Neural cell (in vitro differentiated cells): ENCODE results near the gene PACS1. TPM values are rescaled to one million over a fixed set of nuclear protein-coding genes. Genes with fewer than 3 reads are reported as not detected.

Experiments used
- H2AFZ ChIP-seq: fragments of 200-600, 300-800 bp; sonication (generic), shearing (Covaris generic); 2 replicates; pipeline ENCODE4 v1.6.0; 2014; ENCODE audit warnings: low read depth, mild to moderate bottlenecking, antibody characterized with exemption, low read length, moderate library complexity
- H3F3A ChIP-seq: fragments of 200-600 bp; shearing (Covaris generic); 2 replicates; pipeline ENCODE4 v1.6.1; 2016; ENCODE audit warnings: mild to moderate bottlenecking, moderate library complexity, mixed read lengths, antibody characterized with exemption, low read length; ENCODE audit not compliant: insufficient read depth, poor library complexity, severe bottlenecking
- H3K27ac ChIP-seq: fragments of 200-600, 300-800 bp; sonication (generic), shearing (Covaris generic); 2 replicates; pipeline ENCODE4 v1.5.1; 2014; ENCODE audit warnings: mild to moderate bottlenecking, low read length, moderate library complexity
- H3K27me3 ChIP-seq: fragments of 300-800, 200-600 bp; sonication (generic), shearing (Covaris generic); 2 replicates; pipeline ENCODE4 v1.6.0; 2014; ENCODE audit warnings: mild to moderate bottlenecking, low read depth, low read length, moderate library complexity; ENCODE audit not compliant: insufficient read depth
- H3K36me3 ChIP-seq: fragments of 300-800, 200-600 bp; sonication (generic), shearing (Covaris generic); 2 replicates; pipeline ENCODE4 v1.5.1; 2014; ENCODE audit warnings: mild to moderate bottlenecking, antibody characterized with exemption, low read length, moderate library complexity; ENCODE audit not compliant: insufficient read depth
- H3K4me2 ChIP-seq: fragments of 300-800, 200-600 bp; sonication (generic), shearing (Covaris generic); 2 replicates; pipeline ENCODE4 v1.6.0; 2014; ENCODE audit warnings: mild to moderate bottlenecking, low read length
- H3K4me3 ChIP-seq: fragments of 300-800, 200-600 bp; sonication (generic), shearing (Covaris generic); 2 replicates; pipeline ENCODE4 v1.5.1; 2014; ENCODE audit warnings: mild to moderate bottlenecking, low read length, moderate library complexity
- H3K79me2 ChIP-seq: fragments of 200-600 bp; shearing (Covaris generic); replicated peaks from 2 replicates; pipeline ENCODE4 v1.6.0; 2014; ENCODE audit warnings: mild to moderate bottlenecking, low read length, moderate library complexity; ENCODE audit not compliant: insufficient read depth
- H3K9ac ChIP-seq: fragments of 300-800, 200-600 bp; sonication (generic), shearing (Covaris generic); 2 replicates; pipeline ENCODE4 v1.6.1; 2016; ENCODE audit warnings: mild to moderate bottlenecking, low read length, mixed read lengths
- H3K9me2 ChIP-seq: fragments of 200-600 bp; shearing (Covaris generic); 2 replicates; pipeline ENCODE4 v1.6.1; 2016; ENCODE audit warnings: mild to moderate bottlenecking, low read length, mixed read lengths; ENCODE audit not compliant: insufficient read depth
- H3K9me3 ChIP-seq: fragments of 200-600, 300-800 bp; sonication (generic), shearing (Covaris generic); 2 replicates; pipeline ENCODE4 v1.6.1; 2016; ENCODE audit warnings: mild to moderate bottlenecking, mixed run types, low read length, moderate library complexity, mixed read lengths
- H4K20me1 ChIP-seq: fragments of 200-600 bp; shearing (Covaris generic); 2 replicates; pipeline ENCODE4 v1.6.1; 2016; ENCODE audit warnings: mild to moderate bottlenecking, mixed run types; ENCODE audit not compliant: insufficient read depth
- EP300 ChIP-seq: fragments of 450-650 bp; conservative IDR thresholded peaks from 2 replicates; pipeline ENCODE4 v1.6.1; 2014; ENCODE audit warnings: antibody characterized with exemption, mild to moderate bottlenecking, moderate library complexity; ENCODE audit not compliant: poor library complexity, severe bottlenecking
- EZH2 ChIP-seq: fragments of 200-600, 300-800 bp; shearing (Covaris generic), sonication (generic); IDR thresholded peaks from 2 replicates; pipeline ENCODE4 v1.6.1; 2014; ENCODE audit warnings: antibody characterized with exemption, low read length, borderline replicate concordance, mild to moderate bottlenecking; ENCODE audit not compliant: insufficient read depth, poor library complexity, severe bottlenecking
- MXI1 ChIP-seq: fragments of 450-650 bp; conservative IDR thresholded peaks from 2 replicates; pipeline ENCODE4 v1.6.1; 2014; ENCODE audit warnings: antibody characterized with exemption, mild to moderate bottlenecking; ENCODE audit not compliant: poor library complexity, severe bottlenecking
- POLR2AphosphoS5 ChIP-seq: IDR thresholded peaks from 2 replicates; pipeline ENCODE4 v1.6.1; 2012
- RAD21 ChIP-seq: fragments of 450-650 bp; conservative IDR thresholded peaks from 2 replicates; pipeline ENCODE4 v1.6.1; 2014; ENCODE audit warnings: antibody characterized with exemption, mild to moderate bottlenecking, moderate library complexity
- SMC3 ChIP-seq: fragments of 450-650 bp; conservative IDR thresholded peaks from 2 replicates; pipeline ENCODE4 v1.6.1; 2014; ENCODE audit warnings: antibody characterized with exemption, mild to moderate bottlenecking, moderate library complexity; ENCODE audit not compliant: poor library complexity
- TAF1 ChIP-seq: IDR thresholded peaks from 2 replicates; pipeline ENCODE4 v1.6.1; 2012; ENCODE audit warnings: low read depth
- polyA plus RNA-seq: library from polyadenylated mRNA; depleted of rRNA; stranded (reverse); fragments of >200 nt; gene quantifications from 2 replicates; pipeline ENCODE4 v1.2.3, GENCODE V29; 2014
- TF ChIP-seq, protein P1 (sequence below): fragments of 450-650 bp; IDR thresholded peaks from 2 replicates; pipeline ENCODE4 v1.5.1; 2014; ENCODE audit warnings: antibody characterized with exemption, mild to moderate bottlenecking, moderate library complexity; ENCODE audit not compliant: poor library complexity, severe bottlenecking
- TF ChIP-seq, protein P2 (sequence below): IDR thresholded peaks from 2 replicates; pipeline ENCODE4 v1.6.1; 2012; ENCODE audit warnings: borderline replicate concordance

The PACS1 gene
- polyA plus RNA-seq, 1 donor from 2014 or later, result 14.4 TPM

DNA sequence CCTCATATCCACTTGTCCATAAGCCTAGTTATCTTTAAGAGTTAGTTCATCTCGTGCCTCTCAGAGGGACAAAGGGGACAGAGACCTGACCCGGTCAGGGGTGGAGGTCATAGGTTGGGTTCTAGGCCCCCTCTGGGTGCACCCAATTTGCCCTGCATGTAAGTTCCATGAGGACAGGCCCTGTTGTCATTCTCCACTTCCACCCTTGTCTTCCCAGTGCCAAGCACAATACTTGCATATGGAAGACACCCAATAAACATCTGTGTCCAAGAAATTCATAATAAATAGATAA is 220.2 kb downstream of the PACS1 start:
- Histone ChIP-seq H3K36me3 (no peaks in the 10 kb centered on the region), H3F3A (no peaks in the 10 kb centered on the region), H4K20me1 (no peaks in the 10 kb centered on the region), H3K9me3 (no peaks in the 10 kb centered on the region), H3K9ac (peak overlapping the region; percentile 84), H3K27me3 (peaks cover 32% of the 10 kb centered on the region), H3K79me2 (peaks cover 17% of the 10 kb centered on the region), H3K9me2 (no peaks in the 10 kb centered on the region), H3K4me2 (no peak overlapping the region), H3K4me3 (peak overlapping the region; percentile 86), H3K27ac (no peak overlapping the region), H2AFZ (no peak overlapping the region)
- TF ChIP-seq MXI1 (no peak), EP300 (no peak), SMC3 (no peak), RAD21 (no peak), EZH2 (no peak), POLR2AphosphoS5 (no peak), TAF1 (no peak)
- TF ChIP-seq, protein P1, sequence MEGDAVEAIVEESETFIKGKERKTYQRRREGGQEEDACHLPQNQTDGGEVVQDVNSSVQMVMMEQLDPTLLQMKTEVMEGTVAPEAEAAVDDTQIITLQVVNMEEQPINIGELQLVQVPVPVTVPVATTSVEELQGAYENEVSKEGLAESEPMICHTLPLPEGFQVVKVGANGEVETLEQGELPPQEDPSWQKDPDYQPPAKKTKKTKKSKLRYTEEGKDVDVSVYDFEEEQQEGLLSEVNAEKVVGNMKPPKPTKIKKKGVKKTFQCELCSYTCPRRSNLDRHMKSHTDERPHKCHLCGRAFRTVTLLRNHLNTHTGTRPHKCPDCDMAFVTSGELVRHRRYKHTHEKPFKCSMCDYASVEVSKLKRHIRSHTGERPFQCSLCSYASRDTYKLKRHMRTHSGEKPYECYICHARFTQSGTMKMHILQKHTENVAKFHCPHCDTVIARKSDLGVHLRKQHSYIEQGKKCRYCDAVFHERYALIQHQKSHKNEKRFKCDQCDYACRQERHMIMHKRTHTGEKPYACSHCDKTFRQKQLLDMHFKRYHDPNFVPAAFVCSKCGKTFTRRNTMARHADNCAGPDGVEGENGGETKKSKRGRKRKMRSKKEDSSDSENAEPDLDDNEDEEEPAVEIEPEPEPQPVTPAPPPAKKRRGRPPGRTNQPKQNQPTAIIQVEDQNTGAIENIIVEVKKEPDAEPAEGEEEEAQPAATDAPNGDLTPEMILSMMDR, result no peak
- TF ChIP-seq, protein P2, sequence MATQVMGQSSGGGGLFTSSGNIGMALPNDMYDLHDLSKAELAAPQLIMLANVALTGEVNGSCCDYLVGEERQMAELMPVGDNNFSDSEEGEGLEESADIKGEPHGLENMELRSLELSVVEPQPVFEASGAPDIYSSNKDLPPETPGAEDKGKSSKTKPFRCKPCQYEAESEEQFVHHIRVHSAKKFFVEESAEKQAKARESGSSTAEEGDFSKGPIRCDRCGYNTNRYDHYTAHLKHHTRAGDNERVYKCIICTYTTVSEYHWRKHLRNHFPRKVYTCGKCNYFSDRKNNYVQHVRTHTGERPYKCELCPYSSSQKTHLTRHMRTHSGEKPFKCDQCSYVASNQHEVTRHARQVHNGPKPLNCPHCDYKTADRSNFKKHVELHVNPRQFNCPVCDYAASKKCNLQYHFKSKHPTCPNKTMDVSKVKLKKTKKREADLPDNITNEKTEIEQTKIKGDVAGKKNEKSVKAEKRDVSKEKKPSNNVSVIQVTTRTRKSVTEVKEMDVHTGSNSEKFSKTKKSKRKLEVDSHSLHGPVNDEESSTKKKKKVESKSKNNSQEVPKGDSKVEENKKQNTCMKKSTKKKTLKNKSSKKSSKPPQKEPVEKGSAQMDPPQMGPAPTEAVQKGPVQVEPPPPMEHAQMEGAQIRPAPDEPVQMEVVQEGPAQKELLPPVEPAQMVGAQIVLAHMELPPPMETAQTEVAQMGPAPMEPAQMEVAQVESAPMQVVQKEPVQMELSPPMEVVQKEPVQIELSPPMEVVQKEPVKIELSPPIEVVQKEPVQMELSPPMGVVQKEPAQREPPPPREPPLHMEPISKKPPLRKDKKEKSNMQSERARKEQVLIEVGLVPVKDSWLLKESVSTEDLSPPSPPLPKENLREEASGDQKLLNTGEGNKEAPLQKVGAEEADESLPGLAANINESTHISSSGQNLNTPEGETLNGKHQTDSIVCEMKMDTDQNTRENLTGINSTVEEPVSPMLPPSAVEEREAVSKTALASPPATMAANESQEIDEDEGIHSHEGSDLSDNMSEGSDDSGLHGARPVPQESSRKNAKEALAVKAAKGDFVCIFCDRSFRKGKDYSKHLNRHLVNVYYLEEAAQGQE, result no peak

DNA sequence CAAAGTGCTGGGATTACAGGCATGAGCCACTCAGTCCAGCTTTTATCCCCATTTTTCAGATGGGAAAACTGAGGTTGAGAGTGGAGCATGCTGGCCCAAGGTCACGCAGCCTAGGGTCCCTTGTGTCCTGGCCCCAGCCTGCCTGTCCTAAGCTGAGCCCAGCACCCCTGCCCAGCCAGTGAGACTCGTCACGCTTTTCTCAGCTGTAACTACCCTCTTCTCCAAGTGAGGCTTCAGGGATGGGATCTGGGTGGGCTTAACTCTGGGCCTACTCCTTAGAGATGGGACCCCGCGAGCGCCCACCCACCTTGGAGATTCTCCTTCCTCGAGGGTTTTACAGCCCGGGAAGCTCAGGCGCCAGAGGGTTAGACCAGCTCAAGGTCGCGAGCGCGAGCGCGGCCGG is 221.2 kb downstream of the PACS1 start:
- Histone ChIP-seq H3K9me2 (no peaks in the 10 kb centered on the region), H3K27ac (no peak overlapping the region)

More for the DNA sequence above, 221.2 kb downstream of the PACS1 start:
- TF ChIP-seq TAF1, result no peak
- TF ChIP-seq POLR2AphosphoS5, result peak; percentile 39
- Histone ChIP-seq H3K27me3 (peaks cover 32% of the 10 kb centered on the region), H3K9me3 (no peaks in the 10 kb centered on the region), H3F3A (no peaks in the 10 kb centered on the region), H2AFZ (no peak overlapping the region), H3K79me2 (peaks cover 17% of the 10 kb centered on the region), H3K36me3 (no peaks in the 10 kb centered on the region), H4K20me1 (no peaks in the 10 kb centered on the region), H3K9ac (peak overlapping the region; percentile 78), H3K4me2 (no peak overlapping the region), H3K4me3 (peak overlapping the region; percentile 73)
